Neuronal stem cell (in vitro differentiated cells): ENCODE data around the gene SERPINA9.

Experiments used
- DNase-seq: peaks from one replicate; pipeline ENCODE4 v3.0.0-alpha.2; 2013; ENCODE audit warnings: low spot score
- H2AFZ ChIP-seq: one replicate; pipeline ENCODE4 v1.6.1; 2013; ENCODE audit warnings: mild to moderate bottlenecking, low read length, inconsistent platforms
- H2AK5ac ChIP-seq: 2 replicates; pipeline ENCODE4 v1.6.1; 2013; ENCODE audit warnings: low read depth, mild to moderate bottlenecking, inconsistent platforms, low read length, moderate library complexity, mixed read lengths
- H2BK120ac ChIP-seq: 2 replicates; pipeline ENCODE4 v1.6.1; 2013; ENCODE audit warnings: low read depth, mild to moderate bottlenecking, inconsistent platforms, low read length, moderate library complexity, mixed read lengths
- H2BK12ac ChIP-seq: one replicate; pipeline ENCODE4 v1.6.1; 2013; ENCODE audit warnings: low read length, inconsistent platforms
- H2BK15ac ChIP-seq: 2 replicates; pipeline ENCODE4 v1.6.1; 2013; ENCODE audit warnings: mild to moderate bottlenecking, low read length, inconsistent platforms, mixed read lengths
- H2BK5ac ChIP-seq: one replicate; pipeline ENCODE4 v1.6.1; 2013; ENCODE audit warnings: inconsistent platforms, mild to moderate bottlenecking, low read length, moderate library complexity
- H3K14ac ChIP-seq: one replicate; pipeline ENCODE4 v1.6.1; 2013; ENCODE audit warnings: low read length, inconsistent platforms
- H3K18ac ChIP-seq: 2 replicates; pipeline ENCODE4 v1.6.1; 2013; ENCODE audit warnings: low read length, inconsistent platforms
- H3K23ac ChIP-seq: 2 replicates; pipeline ENCODE4 v1.6.1; 2013; ENCODE audit warnings: low read depth, mild to moderate bottlenecking, mixed read lengths, low read length, inconsistent platforms; ENCODE audit not compliant: poor library complexity
- H3K27ac ChIP-seq: replicated peaks from 3 replicates; pipeline ENCODE4 v1.5.1; 2013; ENCODE audit warnings: low read length, inconsistent platforms
- H3K27me3 ChIP-seq, 3 experiments: 2 replicates each; pipeline ENCODE4 v1.6.1; 2013; ENCODE audit warnings: low read length in 3 of 3, mild to moderate bottlenecking in 2 of 3, inconsistent platforms in 1 of 3, low read depth in 1 of 3, mixed read lengths in 1 of 3, moderate library complexity in 1 of 3; ENCODE audit not compliant: control insufficient read depth in 3 of 3, insufficient read depth in 3 of 3
- H3K36me3 ChIP-seq, 2 donors: replicated peaks in 1 of 2; 2 replicates each; pipeline ENCODE4 v1.6.1; 2013; ENCODE audit warnings: low read length in 2 of 2; ENCODE audit not compliant: control insufficient read depth in 2 of 2, insufficient read depth in 2 of 2
- H3K4ac ChIP-seq: 2 replicates; pipeline ENCODE4 v1.6.1; 2013; ENCODE audit warnings: inconsistent platforms, mild to moderate bottlenecking, low read length, moderate library complexity
- H3K4me1 ChIP-seq, 2 donors: 1 replicate in 1 of 2; 2 replicates in 1 of 2; pipeline ENCODE4 v1.6.1; 2013; ENCODE audit warnings: low read length in 2 of 2, low read depth in 1 of 2; ENCODE audit not compliant: control insufficient read depth in 2 of 2, insufficient read depth in 1 of 2
- H3K4me2 ChIP-seq: one replicate; pipeline ENCODE4 v1.6.1; 2013; ENCODE audit warnings: mild to moderate bottlenecking, low read length, inconsistent platforms; ENCODE audit not compliant: insufficient read depth, poor library complexity, severe bottlenecking
- H3K4me3 ChIP-seq, 2 donors: 2 replicates each; pipeline ENCODE4 v1.5.1; 2013; ENCODE audit warnings: low read length in 2 of 2, mild to moderate bottlenecking in 2 of 2, inconsistent platforms in 1 of 2, moderate library complexity in 1 of 2
- H3K79me1 ChIP-seq: one replicate; pipeline ENCODE4 v1.6.1; 2013; ENCODE audit warnings: low read depth, mild to moderate bottlenecking, inconsistent platforms, low read length, moderate library complexity
- H3K9ac ChIP-seq: one replicate; pipeline ENCODE4 v1.6.1; 2013; ENCODE audit warnings: mild to moderate bottlenecking, low read depth, low read length, inconsistent platforms; ENCODE audit not compliant: poor library complexity
- H3K9me3 ChIP-seq, 2 donors: replicated peaks in 1 of 2; 2 replicates each; pipeline versions ENCODE3 to v1.6.1; 2013; ENCODE audit warnings: low read length in 2 of 2, mild to moderate bottlenecking in 2 of 2, inconsistent platforms in 1 of 2, low read depth in 1 of 2, mixed read lengths in 1 of 2, moderate library complexity in 1 of 2; ENCODE audit not compliant: control insufficient read depth in 2 of 2, insufficient read depth in 1 of 2
- H4K8ac ChIP-seq: one replicate; pipeline ENCODE4 v1.6.1; 2013; ENCODE audit warnings: low read depth, mild to moderate bottlenecking, inconsistent platforms, low read length, moderate library complexity
- H4K91ac ChIP-seq: one replicate; pipeline ENCODE4 v1.6.1; 2013; ENCODE audit warnings: low read length, low read depth, mild to moderate bottlenecking, inconsistent platforms; ENCODE audit not compliant: poor library complexity
- WGBS, 2 donors: extraction: QIAGEN DNeasy Blood & Tissue Kit; methylation state at CpG; one replicate each; pipeline ENCODE4 v1.1.7; 2013; ENCODE audit warnings: missing lambda C conversion rate in 2 of 2, mixed read lengths in 1 of 2; ENCODE audit not compliant: insufficient read length in 2 of 2, insufficient replicate concordance in 1 of 2; ENCODE audit errors: extremely low coverage in 2 of 2; 5-methylcytosine and 5-hydroxymethylcytosine counted together

Gene SERPINA9

DNA sequence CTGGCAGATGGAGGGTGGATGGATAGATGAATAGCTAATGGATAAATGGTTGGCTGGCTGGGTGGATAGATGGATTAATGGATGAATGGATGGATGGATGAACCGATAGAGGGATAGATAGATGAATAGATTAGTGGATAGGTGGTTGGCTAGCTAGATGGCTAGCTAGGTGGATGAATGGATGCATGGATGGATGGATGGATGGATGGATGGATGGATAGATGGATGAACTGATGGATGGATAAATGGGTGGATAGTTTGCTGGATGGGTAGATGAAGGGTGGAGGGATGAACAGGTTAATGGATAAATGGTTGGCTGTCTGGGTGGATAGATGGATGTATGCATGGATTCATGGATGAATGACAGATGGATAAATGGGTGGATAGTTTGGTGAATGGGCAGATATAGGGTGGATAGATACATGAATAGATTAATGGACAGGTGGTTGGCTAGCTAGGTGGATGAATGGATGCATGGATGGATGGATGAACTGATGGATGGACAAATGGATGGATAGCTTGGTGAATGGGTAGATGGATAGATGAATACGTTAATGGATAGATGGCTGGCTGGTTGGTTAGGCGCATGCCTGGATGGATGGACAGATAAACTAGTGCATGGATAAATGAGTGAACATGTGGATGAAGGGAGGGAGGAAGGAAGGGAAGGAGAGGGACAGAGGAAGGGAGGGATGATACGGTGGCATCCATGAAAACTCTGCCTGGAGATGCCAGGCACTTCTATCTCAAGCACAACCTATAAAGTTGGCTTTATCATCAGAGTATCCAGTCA, 8.1 kb downstream of the SERPINA9 start:
- Histone ChIP-seq H3K4me3 (no peak overlapping the region), H3K27ac (no peak overlapping the region), H3K4ac (no peak overlapping the region), H4K8ac (no peak overlapping the region), H2BK5ac (no peak overlapping the region), H3K4me1 (peaks cover 0 to 4% of the 10 kb centered on the region in 2 donors), H3K14ac (no peak overlapping the region), H2AK5ac (no peak overlapping the region), H3K23ac (no peak overlapping the region), H2BK120ac (no peak overlapping the region), H3K79me1 (no peaks in the 10 kb centered on the region), H2BK12ac (no peak overlapping the region), H2BK15ac (no peak overlapping the region), H3K27me3 (no peaks in the 10 kb centered on the region), H3K4me2 (no peak overlapping the region), H4K91ac (no peak overlapping the region), H3K9ac (no peak overlapping the region), H3K36me3 (no peaks in the 10 kb centered on the region), H3K18ac (no peak overlapping the region), H3K9me3 (peaks cover 0 to 5% of the 10 kb centered on the region in 2 donors), H2AFZ (no peak overlapping the region)
- no CpG with 5 or more reads among the region's 4 CpGs for WGBS, 2 donors
- no peak for DNase-seq

DNA sequence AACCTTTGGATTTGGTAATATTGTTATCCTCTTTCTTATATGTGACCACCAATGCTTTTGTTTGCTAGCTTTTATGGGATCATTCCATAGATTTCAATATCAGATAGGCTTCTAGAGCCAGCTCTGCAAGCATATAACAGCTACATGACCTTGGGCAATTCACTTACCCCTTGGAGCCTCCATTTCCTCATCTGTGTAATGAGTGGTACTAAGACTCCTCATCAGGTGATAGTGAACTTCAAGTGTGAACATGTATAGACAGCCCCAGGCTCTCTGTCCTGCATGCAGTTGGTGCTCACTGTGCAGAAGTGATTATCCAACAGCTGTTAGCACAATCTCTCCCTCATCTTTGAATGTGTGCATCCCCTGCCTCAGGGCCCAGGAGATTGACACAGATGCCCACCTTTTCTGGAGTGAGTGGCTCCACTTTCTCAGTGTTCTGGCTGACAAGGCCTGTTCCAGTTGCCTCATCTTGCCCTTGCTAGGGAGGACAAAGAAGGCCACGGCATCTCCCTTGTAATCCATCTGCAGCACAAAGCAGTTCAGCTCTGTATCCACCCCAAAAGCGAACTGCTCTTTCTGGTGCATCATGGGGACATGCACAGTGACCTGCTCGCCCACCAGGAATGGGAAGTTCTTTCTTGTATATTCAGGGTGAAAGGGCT, 9.2 kb downstream of the SERPINA9 start:
- no peak for DNase-seq
- Histone ChIP-seq H3K79me1 (no peaks in the 10 kb centered on the region), H3K18ac (no peak overlapping the region), H2BK15ac (no peak overlapping the region), H3K36me3 (no peaks in the 10 kb centered on the region), H2BK120ac (no peak overlapping the region), H2BK5ac (no peak overlapping the region), H4K8ac (no peak overlapping the region), H2BK12ac (no peak overlapping the region), H3K27me3 (no peaks in the 10 kb centered on the region), H2AFZ (no peak overlapping the region), H4K91ac (no peak overlapping the region), H3K4me1 (peaks cover 0 to 4% of the 10 kb centered on the region in 2 donors), H3K27ac (no peak overlapping the region), H3K9ac (no peak overlapping the region), H3K23ac (no peak overlapping the region), H3K4me2 (no peak overlapping the region), H3K14ac (no peak overlapping the region), H2AK5ac (no peak overlapping the region), H3K4ac (no peak overlapping the region), H3K4me3 (no peak overlapping the region), H3K9me3 (peaks cover 0 to 7% of the 10 kb centered on the region in 2 donors)
- WGBS, 2 donors: no CpG with 5 or more reads among the region's 3 CpGs

DNA sequence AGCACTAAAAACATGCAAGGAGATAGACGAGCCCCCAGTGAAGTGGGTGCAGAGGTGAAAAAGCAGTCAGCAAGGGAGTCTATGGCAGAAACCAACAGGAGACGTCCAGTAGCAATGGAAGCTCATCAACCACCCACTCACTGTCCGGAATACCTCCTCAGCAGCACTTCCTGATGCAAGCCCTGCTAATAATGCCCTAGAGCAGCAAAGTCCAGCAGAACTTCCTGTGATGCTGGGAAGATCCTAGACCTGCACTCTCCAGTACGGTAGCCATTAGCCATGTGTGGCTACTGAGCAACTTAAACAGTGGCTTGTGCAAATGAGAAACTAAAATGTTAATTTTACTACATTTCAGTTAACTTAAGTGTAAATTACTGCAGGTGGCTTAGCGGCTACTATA, 11.0 kb downstream of the SERPINA9 start:
- H4K91ac ChIP-seq: no peak overlapping the region
- no peak overlapping the region for H2AK5ac ChIP-seq
- H3K4me2 ChIP-seq: no peak overlapping the region
- no peaks in the 10 kb centered on the region for H3K36me3 ChIP-seq
- no peak overlapping the region for H3K14ac ChIP-seq
- H2BK12ac ChIP-seq: no peak overlapping the region
- H3K4me3 ChIP-seq: no peak overlapping the region
- no peak overlapping the region for H3K18ac ChIP-seq
- H3K9ac ChIP-seq: no peak overlapping the region
- H2BK120ac ChIP-seq: no peak overlapping the region
- H3K23ac ChIP-seq: no peak overlapping the region
- no peak overlapping the region for H2BK5ac ChIP-seq
- no peak overlapping the region for H3K4ac ChIP-seq
- peaks cover 0 to 4% of the 10 kb centered on the region in 2 donors for H3K4me1 ChIP-seq
- H2BK15ac ChIP-seq: no peak overlapping the region
- no peaks in the 10 kb centered on the region for H3K27me3 ChIP-seq
- H4K8ac ChIP-seq: no peak overlapping the region
- H2AFZ ChIP-seq: no peak overlapping the region
- H3K27ac ChIP-seq: no peak overlapping the region
- DNase-seq: no peak
- H3K9me3 ChIP-seq: peaks cover 0 to 8% of the 10 kb centered on the region in 2 donors
- no CpG with 5 or more reads among the region's 5 CpGs for WGBS, 2 donors
- H3K79me1 ChIP-seq: no peaks in the 10 kb centered on the region

DNA sequence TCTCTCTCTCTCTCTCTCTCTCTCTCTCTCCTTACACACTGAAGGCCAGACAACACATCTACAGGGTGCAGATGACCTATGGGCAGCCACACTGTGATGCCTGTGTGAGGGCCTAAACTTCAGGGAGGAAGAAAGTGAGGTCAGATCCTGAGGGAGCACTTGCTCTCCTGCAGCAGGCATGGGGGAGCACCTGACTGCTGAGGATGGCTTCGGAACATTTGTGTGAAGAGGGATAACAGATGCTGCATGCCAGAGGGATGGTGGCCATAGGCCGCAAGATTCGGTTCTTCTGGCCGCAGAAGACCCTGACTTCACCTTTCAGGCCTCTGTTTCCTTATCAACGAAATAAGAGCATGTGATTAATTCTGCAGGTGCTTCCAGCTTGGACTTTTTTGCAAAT, 11.7 kb downstream of the SERPINA9 start:
- WGBS, 2 donors: no CpG with 5 or more reads among the region's 5 CpGs

More for the DNA sequence above, 11.7 kb downstream of the SERPINA9 start:
- no peak overlapping the region for H2AFZ ChIP-seq
- H3K4me2 ChIP-seq: no peak overlapping the region
- no peak overlapping the region for H2BK12ac ChIP-seq
- H3K9ac ChIP-seq: no peak overlapping the region
- no peak overlapping the region for H2BK120ac ChIP-seq
- H3K18ac ChIP-seq: no peak overlapping the region
- H3K9me3 ChIP-seq: peaks cover 0 to 8% of the 10 kb centered on the region in 2 donors
- no peak overlapping the region for H2BK15ac ChIP-seq
- no peak overlapping the region for H4K91ac ChIP-seq
- no peak for DNase-seq
- no peak overlapping the region for H3K23ac ChIP-seq
- no peak overlapping the region for H2BK5ac ChIP-seq
- H2AK5ac ChIP-seq: no peak overlapping the region
- H3K27me3 ChIP-seq: no peaks in the 10 kb centered on the region
- H3K4me3 ChIP-seq: no peak overlapping the region
- H3K36me3 ChIP-seq: no peaks in the 10 kb centered on the region
- H3K79me1 ChIP-seq: no peaks in the 10 kb centered on the region
- H3K14ac ChIP-seq: no peak overlapping the region
- no peak overlapping the region for H3K27ac ChIP-seq
- H4K8ac ChIP-seq: no peak overlapping the region
- peaks cover 0 to 4% of the 10 kb centered on the region in 2 donors for H3K4me1 ChIP-seq
- no peak overlapping the region for H3K4ac ChIP-seq
